Measurements from ENCODE around the gene ZFP82.

Gene ZFP82

GRCh38 chr19:36398571-36398970 lies 19.9 kb downstream of the ZFP82 start:
- no peak for TF ChIP-seq CTCF (IDR thresholded peaks at IDR 0.05; ENCODE audit: low read depth, low read length)
- H3K4me3 ChIP-seq (ENCODE audit: low read depth, low read length): no peak overlapping the region

DNA sequence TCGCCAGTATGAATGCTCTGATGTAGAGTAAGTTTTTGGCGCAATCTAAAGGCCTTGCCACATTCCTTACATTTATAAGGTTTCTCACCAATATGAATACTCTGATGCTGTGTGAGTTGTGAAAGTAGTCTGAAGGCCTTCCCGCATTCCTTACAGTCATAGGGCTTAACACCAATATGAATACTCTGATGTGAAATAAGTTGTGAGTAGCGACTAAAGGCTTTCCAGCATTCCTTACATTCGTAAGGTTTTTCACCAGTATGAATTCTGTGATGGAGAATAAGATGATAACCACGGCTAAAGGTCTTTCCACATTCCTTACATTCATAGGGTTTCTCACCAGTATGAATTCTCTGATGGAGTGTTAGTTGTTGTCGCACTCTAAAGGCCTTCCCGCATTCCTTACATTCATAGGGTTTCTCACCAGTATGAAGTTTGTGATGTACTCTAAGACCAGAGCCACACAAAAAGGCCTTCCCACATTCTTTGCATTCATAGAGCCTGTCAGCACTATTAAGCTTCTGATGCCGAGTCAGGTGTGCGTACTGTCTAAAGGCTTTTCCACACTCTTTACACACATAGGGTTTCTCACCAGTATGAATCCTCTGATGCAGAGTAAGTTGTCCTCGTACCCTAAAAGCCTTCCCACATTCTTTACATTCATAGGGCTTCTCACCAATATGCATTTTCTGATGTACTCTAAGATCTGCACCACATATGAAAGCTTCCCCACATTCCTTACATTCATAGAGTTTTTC lies 25.3 kb downstream of the ZFP82 start:
- no peak for TF ChIP-seq CTCF (IDR thresholded peaks at IDR 0.05; ENCODE audit: low read depth, low read length)
- no peak overlapping the region for H3K4me3 ChIP-seq (ENCODE audit: low read depth, low read length)

GRCh38 chr19:36379510-36379819 lies 39.0 kb downstream of the ZFP82 start:
- H3K4me3 ChIP-seq (ENCODE audit: low read depth, low read length): peak overlapping the region; percentile 83
- TF ChIP-seq CTCF (IDR thresholded peaks at IDR 0.05; ENCODE audit: low read depth, low read length): no peak

DNA sequence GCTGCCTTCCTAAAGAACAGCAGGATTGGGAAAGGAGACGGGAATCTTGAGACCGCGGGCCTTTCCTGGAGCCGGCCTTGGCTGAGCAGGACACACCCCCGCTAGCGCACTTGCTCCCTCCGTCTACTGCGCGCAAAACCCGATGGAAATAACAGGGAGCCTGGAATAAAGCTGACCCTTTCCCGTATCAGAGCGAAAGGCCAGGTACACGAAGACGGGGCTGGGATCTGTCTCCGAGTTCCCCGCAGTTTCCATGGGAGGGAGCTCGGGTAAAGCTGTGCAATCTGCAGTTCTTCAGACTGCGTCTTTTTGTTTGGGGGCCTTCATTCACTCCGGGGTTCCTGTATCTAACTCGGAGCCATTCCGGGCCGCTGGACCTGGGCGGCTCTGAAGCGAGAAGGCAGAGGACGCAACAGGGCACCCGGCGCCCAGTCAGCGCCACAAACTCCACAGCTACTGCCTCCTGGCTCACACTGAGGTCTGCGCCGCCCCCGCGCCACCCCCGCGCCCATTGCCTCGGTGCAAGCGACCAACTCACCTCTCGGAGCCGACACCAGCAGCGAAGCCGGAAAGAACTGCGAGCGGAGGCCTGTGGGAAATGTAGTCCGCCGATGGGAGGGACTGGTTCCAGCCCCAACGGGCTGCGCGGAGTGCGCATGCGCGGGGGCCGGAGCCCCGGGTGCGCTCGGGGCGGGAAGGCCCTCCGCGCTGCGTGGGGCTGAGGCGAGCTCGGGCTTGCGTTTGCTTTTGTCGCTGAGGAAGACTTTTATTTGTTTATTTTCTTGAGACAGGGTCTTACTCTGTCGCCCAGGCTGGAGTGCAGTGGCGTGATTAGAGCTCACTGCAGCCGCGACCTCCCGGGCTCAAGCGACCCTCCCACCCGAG lies 39.6 kb downstream of the ZFP82 start, which contains the start of gene ZFP14:
TSS of gene ZFP14 (minus strand) at position 577 of the 885 bp plus-strand sequence. CDS start 11,309 bp downstream, outside the sequence.
- H3K4me3 ChIP-seq (ENCODE audit: low read depth, low read length): peak within 1 kb of the TSS; percentile 83
- no peak for TF ChIP-seq CTCF (IDR thresholded peaks at IDR 0.05; ENCODE audit: low read depth, low read length)

GRCh38 chr19:36377541-36378178 lies 40.8 kb downstream of the ZFP82 start:
- H3K4me3 ChIP-seq (ENCODE audit: low read depth, low read length): peak overlapping the region; percentile 83
- no peak for TF ChIP-seq CTCF (IDR thresholded peaks at IDR 0.05; ENCODE audit: low read depth, low read length)

GRCh38 chr19:36373638-36374156 lies 44.7 kb downstream of the ZFP82 start:
- no peak overlapping the region for H3K4me3 ChIP-seq (ENCODE audit: low read depth, low read length)
- TF ChIP-seq CTCF (IDR thresholded peaks at IDR 0.05; ENCODE audit: low read depth, low read length): no peak

Data from WI38 (cell line).